Left renal pelvis (tissue), 4 donors: ENCODE measurements around the gene RARA. TPM values are rescaled to one million over a fixed set of nuclear protein-coding genes. Genes with fewer than 3 reads are reported as not detected.

ENCODE experiments used
- DNase-seq, 4 donors: peaks; one replicate each; pipeline ENCODE4 v3.0.0-alpha.2; 2013; ENCODE audit warnings: low read depth in 4 of 4, low spot score in 3 of 4
- polyA plus RNA-seq, 4 donors: library from polyadenylated mRNA; unstranded; fragments of 120-200 nt; gene quantifications; one replicate each; pipeline ENCODE4 v1.2.1, GENCODE V29; 2013; ENCODE audit not compliant: insufficient read length in 4 of 4

Gene RARA
- polyA plus RNA-seq, 4 donors = 35.2 to 60.5 (median 38.6) TPM

GRCh38 chr17:40341808-40342503 is 33.0 kb downstream of the RARA start:
- DNase-seq = no peak

GRCh38 chr17:40342504-40343218 is 33.7 kb downstream of the RARA start:
- DNase-seq = no peak

GRCh38 chr17:40343219-40344119 is 34.5 kb downstream of the RARA start:
- DNase-seq = no peak

GRCh38 chr17:40344421-40345160 is 35.6 kb downstream of the RARA start:
- DNase-seq = no peak

GRCh38 chr17:40345161-40345993 is 36.4 kb downstream of the RARA start:
- no peak for DNase-seq

GRCh38 chr17:40345994-40346764 is 37.2 kb downstream of the RARA start:
- no peak for DNase-seq

GRCh38 chr17:40346765-40347158 is 37.8 kb downstream of the RARA start:
- DNase-seq = no peak

GRCh38 chr17:40347319-40348135 is 38.5 kb downstream of the RARA start:
- no peak for DNase-seq

- no peak for DNase-seq
Observed at GRCh38 chr17:40348136-40348504, 39.1 kb downstream of the RARA start.

- DNase-seq = no peak
Observed at GRCh38 chr17:40348562-40349476, 39.8 kb downstream of the RARA start.

GRCh38 chr17:40349477-40349894 is 40.5 kb downstream of the RARA start:
- no peak for DNase-seq

- DNase-seq = no peak
Observed at GRCh38 chr17:40349895-40350688, 41.1 kb downstream of the RARA start.

GRCh38 chr17:40350689-40351358 is 41.8 kb downstream of the RARA start:
- no peak for DNase-seq

GRCh38 chr17:40351359-40352236 is 42.6 kb downstream of the RARA start:
- DNase-seq = no peak
